ENCODE results near the gene EIPR1. TPM values are rescaled to one million over a fixed set of nuclear protein-coding genes. Genes with fewer than 3 reads are reported as not detected.

The EIPR1 gene
- total and polyA plus RNA-seq, 2 of the 4 experiments (the other 2 are of a cell fraction), result 46.5 to 67.4 TPM

DNA sequence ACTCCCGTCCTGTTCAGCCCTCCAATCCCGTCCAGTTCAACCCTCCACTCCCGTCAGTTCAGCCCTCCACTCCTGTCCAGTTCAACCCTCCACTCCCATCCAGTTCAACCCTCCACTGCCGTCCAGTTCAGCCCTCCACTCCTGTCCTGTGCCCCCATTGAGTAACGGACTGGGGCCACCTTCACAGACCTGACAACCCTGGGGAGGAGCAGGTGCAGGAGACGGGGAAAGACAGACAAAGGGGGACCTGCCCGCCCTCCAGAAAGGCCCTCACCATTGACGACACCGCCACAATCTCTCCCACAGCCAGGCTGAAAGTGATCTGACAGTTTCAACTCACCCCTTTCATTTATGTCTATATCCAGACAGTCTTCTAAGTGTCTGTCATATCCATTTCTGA lies 72.2 kb downstream of the EIPR1 start:
- Histone ChIP-seq H2BK120ac (ENCODE audit: low read depth, low read length) (no peak overlapping the region), H2AK5ac (ENCODE audit: low read depth, low read length) (no peak overlapping the region), H3K14ac (replicated peaks; ENCODE audit: low read depth, low read length) (no peak overlapping the region), H4K91ac (ENCODE audit: insufficient read depth, low read depth, low read length) (no peak overlapping the region), H3K79me1 (ENCODE audit: low read depth in 1 of 2, low read length in 2 of 2) (peaks cover 12 to 14% of the 10 kb centered on the region in 2 experiments; a peak in 3 of 4 replicates), H2BK5ac (ENCODE audit: low read depth, low read length, poor library complexity, severe bottlenecking) (no peak overlapping the region), H2BK15ac (ENCODE audit: low read depth, low read length) (no peak overlapping the region), H3K27me3 (ENCODE audit: control insufficient read depth, insufficient read depth, low read length) (no peaks in the 10 kb centered on the region), H3K36me3 (ENCODE audit: control insufficient read depth, insufficient read depth, low read length) (no peaks in the 10 kb centered on the region), H3K4me2 (ENCODE audit: low read depth, low read length) (no peak overlapping the region), H3K18ac (ENCODE audit: low read depth, low read length) (no peak overlapping the region), H3K56ac (ENCODE audit: extremely low read depth, insufficient read depth, low read length) (no peak overlapping the region), H3K4me3 (ENCODE audit: insufficient read depth, low read depth, low read length) (no peak overlapping the region), H2BK20ac (ENCODE audit: low read depth, low read length) (no peak overlapping the region), H2AK9ac (replicated peaks; ENCODE audit: low read depth, low read length, poor library complexity) (no peak overlapping the region), H3K23ac (ENCODE audit: low read depth, low read length) (no peak overlapping the region), H3K9ac (ENCODE audit: low read depth, low read length) (no peak overlapping the region), H4K20me1 (ENCODE audit: insufficient read depth, low read length) (no peaks in the 10 kb centered on the region), H2AFZ (replicated peaks; ENCODE audit: low read length, poor library complexity) (no peak overlapping the region), H3K4me1 (ENCODE audit: control insufficient read depth, insufficient read depth, low read length) (no peaks in the 10 kb centered on the region), H3K9me1 (ENCODE audit: insufficient read depth, low read length) (no peaks in the 10 kb centered on the region), H3K27ac (ENCODE audit: insufficient read depth, low read length) (no peak overlapping the region), H4K5ac (ENCODE audit: low read depth, low read length) (no peak overlapping the region), H4K8ac (ENCODE audit: low read depth in 2 of 2, low read length in 2 of 2) (no peak overlapping the region), H3K4ac (ENCODE audit: low read depth, low read length) (no peak overlapping the region), H3K9me3 (ENCODE audit: control insufficient read depth, insufficient read depth, low read length) (no peaks in the 10 kb centered on the region)
- ChIA-PET POLR2A (ENCODE audit: unreplicated experiment) (no interaction called here), CTCF (no interaction called here)
- whole genome bisulfite sequencing, 2 experiments (ENCODE audit: extremely low coverage in 2 of 2, insufficient read length in 1 of 2), result 69% methylated on average over 5 of the region's 9 CpGs; no CpG with 5 or more reads in 1 of the 2 experiments
- DNase-seq (no peak), ATAC-seq (ENCODE audit: low read depth) (no peak)
- dilution Hi-C loops (cut with HindIII; ENCODE audit: low sequenced_read_pairs, unreplicated experiment), result no loop called here
- TF ChIP-seq MXI1 (IDR thresholded peaks at IDR 0.05; ENCODE audit: borderline replicate concordance, low read depth, low read length) (no peak), RCOR1 (IDR thresholded peaks at IDR 0.05; ENCODE audit: insufficient replicate concordance, low read length) (no peak), MAZ (IDR thresholded peaks at IDR 0.05; ENCODE audit: borderline replicate concordance, low read depth, low read length) (no peak), NFE2L2 (IDR thresholded peaks at IDR 0.05; ENCODE audit: low read depth, low read length) (no peak), CEBPB (IDR thresholded peaks at IDR 0.05; ENCODE audit: low read depth, low read length) (no peak), MAFK (IDR thresholded peaks at IDR 0.05; ENCODE audit: low read depth, low read length) (no peak), FOS (IDR thresholded peaks at IDR 0.05; ENCODE audit: low read depth, low read length) (no peak), RFX5 (IDR thresholded peaks at IDR 0.05; ENCODE audit: low read depth, low read length) (no peak), SMC3 (IDR thresholded peaks at IDR 0.05; ENCODE audit: low read depth, low read length) (no peak), POLR2A (IDR thresholded peaks at IDR 0.05; ENCODE audit: low read depth, low read length) (no peak), BHLHE40 (IDR thresholded peaks at IDR 0.05; ENCODE audit: low read depth, low read length) (no peak), RAD21 (IDR thresholded peaks at IDR 0.05; ENCODE audit: low read length) (no peak), CHD1 (IDR thresholded peaks at IDR 0.05; ENCODE audit: low read depth, low read length) (no peak)
- TF ChIP-seq, protein P1, sequence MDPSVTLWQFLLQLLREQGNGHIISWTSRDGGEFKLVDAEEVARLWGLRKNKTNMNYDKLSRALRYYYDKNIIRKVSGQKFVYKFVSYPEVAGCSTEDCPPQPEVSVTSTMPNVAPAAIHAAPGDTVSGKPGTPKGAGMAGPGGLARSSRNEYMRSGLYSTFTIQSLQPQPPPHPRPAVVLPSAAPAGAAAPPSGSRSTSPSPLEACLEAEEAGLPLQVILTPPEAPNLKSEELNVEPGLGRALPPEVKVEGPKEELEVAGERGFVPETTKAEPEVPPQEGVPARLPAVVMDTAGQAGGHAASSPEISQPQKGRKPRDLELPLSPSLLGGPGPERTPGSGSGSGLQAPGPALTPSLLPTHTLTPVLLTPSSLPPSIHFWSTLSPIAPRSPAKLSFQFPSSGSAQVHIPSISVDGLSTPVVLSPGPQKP (IDR thresholded peaks at IDR 0.05; ENCODE audit: borderline replicate concordance, low read depth, low read length), result no peak
- TF ChIP-seq, protein P2, sequence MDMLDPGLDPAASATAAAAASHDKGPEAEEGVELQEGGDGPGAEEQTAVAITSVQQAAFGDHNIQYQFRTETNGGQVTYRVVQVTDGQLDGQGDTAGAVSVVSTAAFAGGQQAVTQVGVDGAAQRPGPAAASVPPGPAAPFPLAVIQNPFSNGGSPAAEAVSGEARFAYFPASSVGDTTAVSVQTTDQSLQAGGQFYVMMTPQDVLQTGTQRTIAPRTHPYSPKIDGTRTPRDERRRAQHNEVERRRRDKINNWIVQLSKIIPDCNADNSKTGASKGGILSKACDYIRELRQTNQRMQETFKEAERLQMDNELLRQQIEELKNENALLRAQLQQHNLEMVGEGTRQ (IDR thresholded peaks at IDR 0.05; ENCODE audit: low read depth, low read length), result no peak
- TF ChIP-seq, protein P3, sequence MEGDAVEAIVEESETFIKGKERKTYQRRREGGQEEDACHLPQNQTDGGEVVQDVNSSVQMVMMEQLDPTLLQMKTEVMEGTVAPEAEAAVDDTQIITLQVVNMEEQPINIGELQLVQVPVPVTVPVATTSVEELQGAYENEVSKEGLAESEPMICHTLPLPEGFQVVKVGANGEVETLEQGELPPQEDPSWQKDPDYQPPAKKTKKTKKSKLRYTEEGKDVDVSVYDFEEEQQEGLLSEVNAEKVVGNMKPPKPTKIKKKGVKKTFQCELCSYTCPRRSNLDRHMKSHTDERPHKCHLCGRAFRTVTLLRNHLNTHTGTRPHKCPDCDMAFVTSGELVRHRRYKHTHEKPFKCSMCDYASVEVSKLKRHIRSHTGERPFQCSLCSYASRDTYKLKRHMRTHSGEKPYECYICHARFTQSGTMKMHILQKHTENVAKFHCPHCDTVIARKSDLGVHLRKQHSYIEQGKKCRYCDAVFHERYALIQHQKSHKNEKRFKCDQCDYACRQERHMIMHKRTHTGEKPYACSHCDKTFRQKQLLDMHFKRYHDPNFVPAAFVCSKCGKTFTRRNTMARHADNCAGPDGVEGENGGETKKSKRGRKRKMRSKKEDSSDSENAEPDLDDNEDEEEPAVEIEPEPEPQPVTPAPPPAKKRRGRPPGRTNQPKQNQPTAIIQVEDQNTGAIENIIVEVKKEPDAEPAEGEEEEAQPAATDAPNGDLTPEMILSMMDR (conservative IDR thresholded peaks at IDR 0.05; ENCODE audit: low read depth, low read length), result no peak
- in situ Hi-C loops (cut with MboI; ENCODE audit: low sequenced_read_pairs), result no loop called here
- intact Hi-C loops (cut with micrococcal nuclease), result no loop called here
- no TSS peak for BruUV-seq (replicated peaks)

All from IMR-90 (cell line).